Activated CD4-positive, CD25-positive, alpha-beta regulatory T cell treated with anti-CD3 and anti-CD28 coated beads, Interleukin-2, amount 50 U/mL, for 72 hours (primary cell): Measurements from ENCODE around the gene PDLIM5.

Experiments
- DNase-seq: peaks from one replicate; pipeline ENCODE4 v3.0.0; 2021

PDLIM5 gene

DNA sequence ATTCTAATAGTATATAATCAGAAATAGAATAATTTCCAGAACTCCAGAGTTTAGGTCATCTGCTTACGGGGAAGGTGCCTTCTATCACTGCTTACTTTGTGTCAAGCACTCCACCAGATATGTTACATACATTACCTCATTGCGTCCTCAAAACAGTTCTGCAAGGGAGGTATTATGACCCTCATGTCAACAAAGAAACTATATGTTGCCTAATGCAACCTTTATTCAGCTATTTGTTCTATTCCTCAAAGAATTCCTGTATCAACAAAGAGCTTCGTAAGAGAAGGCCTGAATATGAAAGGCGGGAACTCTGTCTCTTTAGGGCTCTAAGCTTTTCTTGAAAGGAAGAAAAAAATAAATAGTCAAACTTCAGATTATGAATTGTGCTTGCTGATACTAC is 114.7 kb downstream of the PDLIM5 start:
- DNase-seq, result no peak

GRCh38 chr4:94567811-94568210 is 116.1 kb downstream of the PDLIM5 start:
- DNase-seq, result no peak

DNA sequence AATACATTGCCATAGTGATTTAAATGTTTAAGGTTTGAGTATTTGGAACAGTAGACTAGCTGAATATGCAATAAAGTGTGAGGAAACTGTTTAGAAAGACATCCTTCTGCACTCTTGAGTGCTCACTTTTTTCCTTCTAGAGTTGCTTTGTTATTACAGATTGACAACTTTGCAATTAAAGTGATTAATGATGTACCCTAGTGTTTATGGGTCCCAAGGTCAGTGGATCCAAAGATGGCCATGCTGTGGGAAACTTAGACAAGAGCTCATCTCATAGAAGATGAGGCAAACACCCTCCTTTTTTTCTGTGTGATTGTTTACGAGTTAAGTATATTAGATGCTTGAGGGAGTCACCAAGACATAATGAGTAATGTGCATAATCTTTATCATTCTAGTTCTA is 118.8 kb downstream of the PDLIM5 start:
- no peak for DNase-seq

DNA sequence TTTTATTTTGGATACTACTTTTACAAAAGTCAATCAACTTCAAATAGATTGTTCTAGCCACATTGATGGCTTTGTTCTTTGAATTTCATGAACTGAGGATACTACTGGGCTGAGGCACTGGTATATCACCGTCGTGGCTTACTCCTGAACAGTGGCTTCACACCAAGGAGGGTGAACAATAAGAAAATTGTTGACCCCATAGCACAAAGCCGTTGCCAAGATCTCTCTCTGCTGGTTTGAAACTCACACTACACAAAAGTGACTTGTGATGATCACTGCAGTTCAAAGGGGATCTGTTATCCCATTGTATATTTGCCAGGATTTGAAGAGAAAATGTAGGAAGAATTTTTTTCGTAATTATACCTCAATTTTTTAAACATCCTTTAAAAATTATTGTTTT is 119.6 kb downstream of the PDLIM5 start:
- DNase-seq, result no peak

DNA sequence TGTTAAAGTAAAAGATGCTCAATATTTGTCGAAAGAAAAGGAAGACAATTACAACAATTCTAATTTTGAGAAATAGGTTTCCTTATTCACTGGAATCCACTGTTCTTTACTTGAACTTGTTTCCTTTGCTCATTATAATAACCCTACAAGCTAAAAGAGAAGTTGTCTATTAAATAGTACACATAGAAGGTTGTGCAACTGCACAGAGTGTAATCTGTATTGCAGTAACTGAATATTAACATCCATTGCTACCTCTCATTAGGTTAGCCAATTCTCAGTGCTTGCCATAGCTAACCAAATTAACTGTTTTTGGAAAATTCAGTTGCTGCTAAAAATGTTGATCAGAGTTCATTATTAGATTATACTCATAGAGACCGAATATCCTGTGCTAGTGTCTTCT is 120.0 kb downstream of the PDLIM5 start:
- DNase-seq, result no peak

DNA sequence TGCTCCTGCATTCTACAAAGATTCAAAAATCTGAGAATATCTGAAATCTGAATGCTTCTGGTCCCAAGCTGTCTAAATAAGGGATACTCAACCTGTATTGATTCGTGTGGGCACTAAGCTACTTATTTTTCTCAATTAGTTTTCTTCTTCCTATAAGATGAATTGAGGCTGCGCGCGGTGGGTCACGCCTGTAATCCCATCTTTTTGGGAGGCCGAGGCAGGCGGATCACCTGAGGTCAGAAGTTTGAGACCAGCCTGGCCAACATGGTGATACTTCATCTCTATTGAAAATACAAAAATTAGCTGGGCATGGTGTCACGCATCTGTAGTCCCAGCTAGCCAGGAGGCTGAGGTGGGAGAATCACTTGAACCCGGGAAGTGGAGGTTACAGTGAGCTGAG is 122.3 kb downstream of the PDLIM5 start:
- no peak for DNase-seq

DNA sequence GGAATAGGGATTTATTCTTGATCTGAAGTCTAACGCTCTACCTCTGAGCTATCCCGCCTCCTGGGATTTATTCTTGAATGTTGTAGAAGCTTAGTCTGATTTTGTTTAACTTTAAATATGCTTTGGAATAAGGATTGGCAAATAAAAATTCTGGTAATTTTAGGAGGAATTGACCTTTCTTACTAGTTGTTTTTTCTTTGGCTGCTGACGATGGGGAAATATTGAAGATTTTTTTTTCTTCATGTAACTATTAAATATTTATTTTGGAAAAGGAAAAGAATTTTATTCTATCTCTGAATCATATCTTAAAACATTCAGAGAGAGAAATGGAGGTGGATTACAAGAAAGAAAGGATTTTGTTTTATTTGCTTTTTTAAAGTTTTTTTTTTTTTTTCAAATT is 122.9 kb downstream of the PDLIM5 start:
- DNase-seq, result no peak

DNA sequence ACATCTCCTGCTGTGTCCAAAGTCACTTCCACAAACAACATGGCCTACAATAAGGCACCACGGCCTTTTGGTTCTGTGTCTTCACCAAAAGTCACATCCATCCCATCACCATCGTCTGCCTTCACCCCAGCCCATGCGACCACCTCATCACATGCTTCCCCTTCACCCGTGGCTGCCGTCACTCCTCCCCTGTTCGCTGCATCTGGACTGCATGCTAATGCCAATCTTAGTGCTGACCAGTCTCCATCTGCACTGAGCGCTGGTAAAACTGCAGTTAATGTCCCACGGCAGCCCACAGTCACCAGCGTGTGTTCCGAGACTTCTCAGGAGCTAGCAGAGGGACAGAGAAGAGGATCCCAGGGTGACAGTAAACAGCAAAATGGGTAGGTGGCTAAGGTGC is 123.9 kb downstream of the PDLIM5 start:
- no peak for DNase-seq

DNA sequence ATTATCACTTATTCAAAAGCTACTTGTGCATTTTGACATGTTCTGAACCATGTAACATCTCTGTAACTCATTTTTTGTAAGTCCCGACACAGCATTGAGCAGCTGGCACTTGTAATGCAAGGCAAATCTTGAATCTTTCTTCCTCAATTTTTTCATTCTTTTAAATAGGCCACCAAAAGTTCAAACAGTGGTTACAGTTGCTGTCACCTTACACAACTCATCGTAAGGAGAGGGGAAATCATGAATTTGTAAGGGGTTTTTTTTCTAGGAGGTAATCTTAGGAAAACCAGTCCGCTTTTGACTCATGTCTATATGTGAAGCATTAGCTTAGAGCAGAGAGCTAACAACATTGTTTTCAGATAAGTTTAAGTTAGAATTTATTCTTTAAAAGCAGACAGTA is 124.5 kb downstream of the PDLIM5 start:
- DNase-seq, result no peak

DNA sequence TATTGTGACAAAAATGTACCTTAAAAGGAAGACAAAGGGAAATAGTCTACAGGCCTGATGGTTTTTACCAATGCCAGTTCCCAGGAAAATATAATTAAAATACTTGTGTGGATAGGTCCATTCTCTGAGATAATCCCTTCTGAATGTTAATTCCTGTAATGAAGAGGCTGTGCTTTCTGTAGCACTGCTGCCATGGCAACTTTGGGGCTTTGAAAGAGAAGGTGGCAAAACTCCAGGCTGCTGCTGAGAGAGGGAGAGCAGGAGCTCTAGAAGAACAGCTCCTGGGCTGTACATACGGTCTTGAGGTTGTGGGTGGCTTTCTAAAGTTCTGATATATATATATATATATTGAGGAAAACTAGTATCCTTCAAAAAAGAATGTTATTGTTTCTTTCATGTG is 125.4 kb downstream of the PDLIM5 start:
- DNase-seq, result no peak

GRCh38 chr4:94578195-94578594 is 126.5 kb downstream of the PDLIM5 start:
- no peak for DNase-seq

GRCh38 chr4:94581766-94582165 is 130.0 kb downstream of the PDLIM5 start:
- DNase-seq, result no peak

DNA sequence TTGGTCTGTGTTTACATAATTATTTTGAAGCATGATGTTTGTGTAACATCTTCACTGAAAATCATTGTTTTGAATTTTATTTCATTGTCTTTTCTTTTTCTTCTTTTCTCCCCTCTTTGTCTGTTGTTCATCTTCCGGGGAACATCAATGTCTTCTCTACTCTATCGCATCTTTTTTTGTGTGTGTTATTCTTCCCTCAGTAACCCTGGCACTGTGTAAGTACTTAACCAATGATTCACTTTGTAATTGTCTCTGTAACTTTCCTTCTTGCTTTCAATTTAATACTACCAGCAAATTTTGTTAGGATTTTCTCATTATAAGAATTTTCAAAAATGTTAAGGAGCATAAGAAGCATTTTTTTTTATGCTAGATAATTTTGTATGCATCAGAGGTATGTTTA is 130.8 kb downstream of the PDLIM5 start:
- no peak for DNase-seq

GRCh38 chr4:94583914-94584641 is 132.3 kb downstream of the PDLIM5 start:
- no peak for DNase-seq

DNA sequence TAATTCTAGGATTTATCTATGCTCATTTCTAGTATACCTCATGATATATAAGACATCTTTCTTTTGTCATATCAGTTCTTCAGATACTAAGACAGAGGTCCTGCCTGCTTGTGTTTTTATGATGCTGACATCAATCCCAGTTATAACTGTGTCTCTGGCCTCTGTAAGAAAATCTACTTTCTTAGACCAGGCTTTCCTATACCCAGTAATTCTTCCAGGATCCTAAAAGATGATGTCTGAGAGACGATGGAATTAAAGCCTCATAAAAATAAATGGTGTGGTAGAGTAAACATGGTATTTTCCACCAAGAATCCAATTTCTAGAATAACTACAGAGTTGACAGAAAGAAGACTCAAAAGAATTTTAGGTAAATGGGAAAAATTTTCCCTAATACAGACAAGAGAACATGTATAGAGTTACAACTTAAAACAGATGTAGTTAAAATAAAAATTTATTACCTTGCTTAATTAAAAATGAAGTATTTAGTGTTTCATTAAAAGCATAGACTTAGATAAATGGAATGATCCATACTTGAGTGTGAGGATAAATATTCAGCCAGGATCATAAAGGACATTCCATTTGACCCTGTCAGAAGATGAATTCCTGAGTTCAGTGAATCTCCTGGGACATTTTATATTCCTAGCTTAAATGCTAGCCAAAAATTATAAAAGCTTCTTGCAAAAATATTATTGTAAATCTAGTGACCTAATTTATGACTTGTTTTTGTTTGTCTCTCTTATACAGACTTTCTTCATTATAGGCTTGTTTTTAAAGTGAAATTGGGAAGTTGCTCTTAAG is 137.4 kb downstream of the PDLIM5 start:
- no peak for DNase-seq

GRCh38 chr4:94590493-94590892 is 138.8 kb downstream of the PDLIM5 start:
- no peak for DNase-seq

DNA sequence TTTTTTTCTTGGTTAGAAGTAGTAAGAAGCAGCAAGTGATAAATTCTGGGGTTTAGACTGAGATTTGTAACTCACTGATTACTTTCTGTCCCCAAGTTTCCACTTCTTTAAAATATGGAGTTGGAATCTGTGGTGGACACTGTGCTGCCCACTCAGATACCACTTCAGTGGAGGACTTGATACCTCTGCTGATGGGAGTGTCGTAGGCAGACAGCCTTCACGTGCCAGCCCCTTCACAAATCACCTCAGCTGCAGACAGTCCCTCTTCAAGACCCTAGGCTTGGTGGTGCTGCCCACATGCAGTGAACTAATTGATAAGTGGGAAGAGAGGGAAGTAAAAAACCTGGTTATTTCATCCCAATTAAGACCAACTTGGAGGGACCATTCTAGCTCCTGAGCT is 139.5 kb downstream of the PDLIM5 start:
- DNase-seq, result no peak

GRCh38 chr4:94595013-94595412 is 143.3 kb downstream of the PDLIM5 start:
- no peak for DNase-seq

GRCh38 chr4:94595880-94596483 is 144.2 kb downstream of the PDLIM5 start:
- DNase-seq, result no peak

DNA sequence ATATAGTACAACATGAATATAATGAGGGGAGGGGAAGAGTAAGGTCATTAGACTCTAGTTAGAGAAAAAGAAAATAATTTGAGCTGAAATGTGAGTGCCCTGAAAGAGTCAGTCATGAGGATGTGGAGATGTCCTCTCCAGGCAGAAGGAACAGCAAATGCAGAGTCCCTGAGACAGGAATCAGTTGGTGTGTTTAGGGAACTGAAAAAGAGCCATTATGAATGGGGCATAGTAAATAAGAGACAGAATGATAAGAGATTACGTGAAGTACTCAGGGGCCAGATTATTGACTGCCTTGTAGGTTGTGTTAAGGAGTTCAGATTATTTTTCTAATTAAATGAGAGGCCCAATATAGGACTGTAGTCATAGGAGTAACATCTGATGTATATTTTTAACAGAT is 147.0 kb downstream of the PDLIM5 start:
- DNase-seq, result no peak

GRCh38 chr4:94603170-94603747 is 151.5 kb downstream of the PDLIM5 start:
- no peak for DNase-seq

DNA sequence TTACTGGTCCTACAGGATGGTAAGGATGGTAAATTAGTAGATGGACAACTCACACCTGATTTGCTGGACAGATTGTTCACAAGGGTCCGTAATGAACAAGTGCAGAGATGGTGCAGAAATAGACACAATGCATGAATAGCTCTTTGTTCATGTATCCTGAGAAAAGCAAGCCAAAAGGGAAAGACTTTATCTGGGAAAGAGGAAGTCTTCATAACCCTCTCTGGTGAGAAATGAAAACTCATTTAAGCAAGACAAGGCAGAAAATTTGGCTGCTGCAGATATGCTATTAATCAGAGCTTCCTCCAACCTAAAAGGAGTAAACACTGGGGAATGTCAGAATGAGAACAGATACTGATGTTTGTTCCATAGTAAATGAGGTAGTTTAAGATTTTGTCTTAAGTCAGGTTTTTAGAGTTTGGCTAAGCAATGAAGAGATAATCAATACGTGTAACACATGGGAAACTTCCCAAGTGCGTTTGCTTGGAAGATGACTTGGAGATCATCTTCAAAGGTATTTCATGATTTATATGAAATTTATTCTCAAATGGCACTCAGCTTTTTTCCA is 153.6 kb downstream of the PDLIM5 start:
- DNase-seq, result no peak

GRCh38 chr4:94610145-94610544 is 158.4 kb downstream of the PDLIM5 start:
- DNase-seq, result no peak

- DNase-seq, result no peak
Measured at GRCh38 chr4:94613248-94613647, 161.5 kb downstream of the PDLIM5 start.
